GM23338 (cell line): ENCODE results near the gene ANKRD13C.

Experiments
- CREB1 ChIP-seq: fragments of 250-450 bp; sonication (Bioruptor Pico); IDR thresholded peaks from 2 replicates; pipeline ENCODE4 v1.5.0; 2020; ENCODE audit warnings: low read depth, mild to moderate bottlenecking, moderate library complexity
- CTCF ChIP-seq, 2 experiments: fragments of 200-600 bp in 1 of 2; sonication (generic) in 1 of 2; conservative IDR thresholded peaks; 2 replicates each; pipeline versions ENCODE4 v1.5.1 to v1.6.1; 2016 to 2017; ENCODE audit warnings: antibody characterized with exemption in 2 of 2, low read depth in 2 of 2, mild to moderate bottlenecking in 2 of 2, moderate library complexity in 1 of 2
- ETS1 ChIP-seq: IDR thresholded peaks from 2 replicates; pipeline ENCODE4 v1.6.1; 2016; ENCODE audit warnings: antibody characterized with exemption
- EZH2 ChIP-seq: fragments of 200-600 bp; sonication (generic); IDR thresholded peaks from one replicate; pipeline ENCODE4 v1.8.0; 2017; ENCODE audit warnings: antibody characterized with exemption, mild to moderate bottlenecking, low read depth; ENCODE audit not compliant: unreplicated experiment
- EZH2phosphoT487 ChIP-seq: fragments of 200-600 bp; sonication (generic); IDR thresholded peaks from one replicate; pipeline ENCODE4 v1.8.1; 2018; ENCODE audit warnings: antibody characterized with exemption; ENCODE audit not compliant: unreplicated experiment
- JUNB ChIP-seq: IDR thresholded peaks from one replicate; pipeline ENCODE4 v1.6.1; 2016; ENCODE audit warnings: antibody characterized with exemption; ENCODE audit not compliant: unreplicated experiment
- POLR2AphosphoS5 ChIP-seq: IDR thresholded peaks from 2 replicates; pipeline ENCODE4 v1.6.1; 2016; ENCODE audit warnings: antibody characterized with exemption, low read depth
- STAT1 ChIP-seq: IDR thresholded peaks from one replicate; pipeline ENCODE4 v1.6.1; 2016; ENCODE audit warnings: antibody characterized with exemption; ENCODE audit not compliant: unreplicated experiment
- ZNF114 ChIP-seq: fragments of 250-450 bp; sonication (Bioruptor Pico); IDR thresholded peaks from 2 replicates; pipeline ENCODE4 v1.5.0; 2020; ENCODE audit warnings: mild to moderate bottlenecking, moderate library complexity
- ZNF331 ChIP-seq: fragments of 250-450 bp; sonication (Bioruptor Pico); IDR thresholded peaks from 2 replicates; pipeline ENCODE4 v1.5.0; 2020; ENCODE audit warnings: low read depth, mild to moderate bottlenecking, moderate library complexity
- ZNF462 ChIP-seq: fragments of 250-450 bp; sonication (Bioruptor Pico); IDR thresholded peaks from 2 replicates; pipeline ENCODE4 v1.5.0; 2020; ENCODE audit warnings: mild to moderate bottlenecking, moderate library complexity
- TF ChIP-seq, protein P1 (sequence below): IDR thresholded peaks from one replicate; pipeline ENCODE4 v1.6.1; 2018; ENCODE audit warnings: antibody characterized with exemption; ENCODE audit not compliant: unreplicated experiment

DNA sequence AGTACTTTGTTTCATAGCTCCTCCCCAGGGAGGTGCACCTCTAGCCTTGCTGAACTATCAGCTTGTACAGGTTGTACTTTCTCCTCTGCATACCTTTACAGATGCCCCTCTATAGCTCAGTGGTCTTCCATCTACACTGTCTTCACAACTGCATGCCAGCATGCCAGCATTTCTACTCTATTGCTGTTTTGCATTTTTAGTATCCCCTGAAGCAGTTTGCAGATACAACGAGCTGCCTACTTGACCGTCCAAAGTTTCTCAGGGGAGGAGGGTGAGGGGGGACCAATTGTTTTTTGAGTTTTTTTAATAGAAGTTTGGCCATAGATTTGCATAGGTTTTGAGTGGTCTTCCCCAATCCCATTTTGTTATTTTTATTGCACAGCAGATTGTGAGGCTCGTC is 29.0 kb upstream of the ANKRD13C start:
- no peak for TF ChIP-seq POLR2AphosphoS5
- TF ChIP-seq CTCF (conservative IDR thresholded peaks at IDR 0.05; ENCODE audit: low read depth in 2 of 2): no peak
- no peak for TF ChIP-seq EZH2phosphoT487
- no peak for TF ChIP-seq EZH2
- TF ChIP-seq JUNB: no peak
- TF ChIP-seq, protein P1, sequence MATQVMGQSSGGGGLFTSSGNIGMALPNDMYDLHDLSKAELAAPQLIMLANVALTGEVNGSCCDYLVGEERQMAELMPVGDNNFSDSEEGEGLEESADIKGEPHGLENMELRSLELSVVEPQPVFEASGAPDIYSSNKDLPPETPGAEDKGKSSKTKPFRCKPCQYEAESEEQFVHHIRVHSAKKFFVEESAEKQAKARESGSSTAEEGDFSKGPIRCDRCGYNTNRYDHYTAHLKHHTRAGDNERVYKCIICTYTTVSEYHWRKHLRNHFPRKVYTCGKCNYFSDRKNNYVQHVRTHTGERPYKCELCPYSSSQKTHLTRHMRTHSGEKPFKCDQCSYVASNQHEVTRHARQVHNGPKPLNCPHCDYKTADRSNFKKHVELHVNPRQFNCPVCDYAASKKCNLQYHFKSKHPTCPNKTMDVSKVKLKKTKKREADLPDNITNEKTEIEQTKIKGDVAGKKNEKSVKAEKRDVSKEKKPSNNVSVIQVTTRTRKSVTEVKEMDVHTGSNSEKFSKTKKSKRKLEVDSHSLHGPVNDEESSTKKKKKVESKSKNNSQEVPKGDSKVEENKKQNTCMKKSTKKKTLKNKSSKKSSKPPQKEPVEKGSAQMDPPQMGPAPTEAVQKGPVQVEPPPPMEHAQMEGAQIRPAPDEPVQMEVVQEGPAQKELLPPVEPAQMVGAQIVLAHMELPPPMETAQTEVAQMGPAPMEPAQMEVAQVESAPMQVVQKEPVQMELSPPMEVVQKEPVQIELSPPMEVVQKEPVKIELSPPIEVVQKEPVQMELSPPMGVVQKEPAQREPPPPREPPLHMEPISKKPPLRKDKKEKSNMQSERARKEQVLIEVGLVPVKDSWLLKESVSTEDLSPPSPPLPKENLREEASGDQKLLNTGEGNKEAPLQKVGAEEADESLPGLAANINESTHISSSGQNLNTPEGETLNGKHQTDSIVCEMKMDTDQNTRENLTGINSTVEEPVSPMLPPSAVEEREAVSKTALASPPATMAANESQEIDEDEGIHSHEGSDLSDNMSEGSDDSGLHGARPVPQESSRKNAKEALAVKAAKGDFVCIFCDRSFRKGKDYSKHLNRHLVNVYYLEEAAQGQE: no peak
- TF ChIP-seq CREB1 (CRISPR knock-in tag): no peak
- no peak for TF ChIP-seq STAT1
- no peak for TF ChIP-seq ETS1
- no peak for TF ChIP-seq ZNF462 (CRISPR knock-in tag)
- no peak for TF ChIP-seq ZNF331 (CRISPR knock-in tag)
- no peak for TF ChIP-seq ZNF114 (CRISPR knock-in tag)
